ENCODE measurements around the gene CCN2.
"Not testable (repeated sequence)": the region's sequence is repeated elsewhere in the genome, so short reads cannot be mapped to it uniquely, and the experiment has no call there.

Gene CCN2

GRCh38 chr6:131937703-131938631 is 13.2 kb downstream of the CCN2 start:
- peak in 1 of 2 experiments; percentile 4 for DNase-seq

GRCh38 chr6:131937226-131937625 is 13.9 kb downstream of the CCN2 start:
- no peak for DNase-seq

GRCh38 chr6:131936156-131936555 is 15.0 kb downstream of the CCN2 start:
- DNase-seq = no peak

- DNase-seq = no peak
These were observed 20.0 kb downstream of the CCN2 start for GRCh38 chr6:131931063-131931750.

- no peak for DNase-seq
These were observed 21.2 kb downstream of the CCN2 start for GRCh38 chr6:131929976-131930375.

- DNase-seq = no peak
These were observed 21.9 kb downstream of the CCN2 start for GRCh38 chr6:131929264-131929663.

GRCh38 chr6:131924881-131925474 is 26.2 kb downstream of the CCN2 start:
- peak in 1 of 2 experiments; percentile 60 for DNase-seq

- peak; percentile 33 to 68 for DNase-seq
These were observed 27.8 kb downstream of the CCN2 start for GRCh38 chr6:131923356-131923755.

- DNase-seq = no peak
These were observed 30.5 kb downstream of the CCN2 start for GRCh38 chr6:131920656-131921055.

GRCh38 chr6:131918650-131919355 is 32.4 kb downstream of the CCN2 start:
- DNase-seq = no peak

GRCh38 chr6:131917763-131918649 is 33.2 kb downstream of the CCN2 start:
- no peak for DNase-seq

GRCh38 chr6:131917318-131917717 is 33.9 kb downstream of the CCN2 start:
- no peak for DNase-seq

GRCh38 chr6:131916847-131917246 is 34.3 kb downstream of the CCN2 start:
- no peak for DNase-seq

- not testable (repeated sequence) for DNase-seq
These were observed 34.9 kb downstream of the CCN2 start for GRCh38 chr6:131916091-131916796.

GRCh38 chr6:131914967-131915751 is 36.0 kb downstream of the CCN2 start:
- peak; percentile 51 to 77 for DNase-seq

GRCh38 chr6:131914234-131914633 is 36.9 kb downstream of the CCN2 start:
- DNase-seq = no peak

- DNase-seq = no peak
These were observed 39.2 kb downstream of the CCN2 start for GRCh38 chr6:131911951-131912350.

- DNase-seq = no peak
These were observed 40.2 kb downstream of the CCN2 start for GRCh38 chr6:131910956-131911355.

- no peak for DNase-seq
These were observed 41.0 kb downstream of the CCN2 start for GRCh38 chr6:131910219-131910589.

Measured in NCI-H526 (cell line).